ENCODE data around the gene CACNA1B. TPM values are rescaled to one million over a fixed set of nuclear protein-coding genes. Genes with fewer than 3 reads are reported as not detected.

The CACNA1B gene
- total and polyA plus RNA-seq, 2 of the 4 experiments (the other 2 are of a cell fraction): 0.02 TPM; not detected in 1

DNA sequence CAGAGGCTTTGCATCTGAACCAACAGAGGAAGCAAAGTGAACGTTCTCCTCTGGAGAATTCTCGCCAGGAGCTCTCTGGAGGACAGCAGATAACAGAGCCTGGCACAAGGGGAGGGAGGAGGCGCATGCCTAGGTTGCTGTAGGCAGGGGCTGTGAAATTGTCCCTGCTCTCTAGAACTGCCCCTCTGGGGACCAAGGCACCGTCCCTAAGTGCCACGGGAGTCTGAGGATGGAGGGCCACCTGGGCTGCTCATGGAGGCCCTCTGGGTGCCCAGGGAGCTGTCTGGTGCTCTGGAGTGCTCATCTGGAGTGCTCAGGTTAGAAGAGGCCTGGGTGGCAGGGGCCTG, 77.6 kb downstream of the CACNA1B start:
- dilution Hi-C loops (cut with HindIII; ENCODE audit: low sequenced_read_pairs, unreplicated experiment): no loop called here

More for the DNA sequence above, 77.6 kb downstream of the CACNA1B start:
- Histone ChIP-seq H2AK5ac (ENCODE audit: low read depth, low read length) (no peak overlapping the region), H3K23ac (ENCODE audit: low read depth, low read length) (no peak overlapping the region), H3K18ac (ENCODE audit: low read depth, low read length) (no peak overlapping the region), H4K91ac (ENCODE audit: insufficient read depth, low read depth, low read length) (no peak overlapping the region), H3K27me3 (ENCODE audit: control insufficient read depth, insufficient read depth, low read length) (no peaks in the 10 kb centered on the region), H2AK9ac (replicated peaks; ENCODE audit: low read depth, low read length, poor library complexity) (no peak overlapping the region), H2BK120ac (ENCODE audit: low read depth, low read length) (no peak overlapping the region), H2BK15ac (ENCODE audit: low read depth, low read length) (no peak overlapping the region), H3K4me2 (ENCODE audit: low read depth, low read length) (no peak overlapping the region), H3K14ac (replicated peaks; ENCODE audit: low read depth, low read length) (no peak overlapping the region), H4K20me1 (ENCODE audit: insufficient read depth, low read length) (no peaks in the 10 kb centered on the region), H4K8ac (ENCODE audit: low read depth in 2 of 2, low read length in 2 of 2) (no peak overlapping the region), H2BK20ac (ENCODE audit: low read depth, low read length) (no peak overlapping the region), H3K4ac (ENCODE audit: low read depth, low read length) (no peak overlapping the region), H3K79me1 (ENCODE audit: low read depth in 1 of 2, low read length in 2 of 2) (no peaks in the 10 kb centered on the region), H2AFZ (replicated peaks; ENCODE audit: low read length, poor library complexity) (no peak overlapping the region), H2BK5ac (ENCODE audit: low read depth, low read length, poor library complexity, severe bottlenecking) (no peak overlapping the region), H3K27ac (ENCODE audit: insufficient read depth, low read length) (no peak overlapping the region), H3K9me1 (ENCODE audit: insufficient read depth, low read length) (no peaks in the 10 kb centered on the region), H3K56ac (ENCODE audit: extremely low read depth, insufficient read depth, low read length) (no peak overlapping the region), H3K9ac (ENCODE audit: low read depth, low read length) (no peak overlapping the region), H3K4me1 (ENCODE audit: control insufficient read depth, insufficient read depth, low read length) (no peaks in the 10 kb centered on the region), H4K5ac (ENCODE audit: low read depth, low read length) (no peak overlapping the region), H3K36me3 (ENCODE audit: control insufficient read depth, insufficient read depth, low read length) (no peaks in the 10 kb centered on the region), H3K4me3 (ENCODE audit: insufficient read depth, low read depth, low read length) (no peak overlapping the region), H3K9me3 (ENCODE audit: control insufficient read depth, insufficient read depth, low read length) (peaks cover 60% of the 10 kb centered on the region)
- 54% methylated on average over 2 of the region's 5 CpGs; no CpG with 5 or more reads in 1 of the 2 experiments for WGBS, 2 experiments (ENCODE audit: extremely low coverage in 2 of 2, insufficient read length in 1 of 2)
- ChIA-PET CTCF (no interaction called here), POLR2A (ENCODE audit: unreplicated experiment) (no interaction called here)
- ATAC-seq (ENCODE audit: low read depth) (no peak), DNase-seq (no peak)
- TF ChIP-seq RAD21 (IDR thresholded peaks at IDR 0.05; ENCODE audit: low read length) (no peak), CHD1 (IDR thresholded peaks at IDR 0.05; ENCODE audit: low read depth, low read length) (no peak), NFE2L2 (IDR thresholded peaks at IDR 0.05; ENCODE audit: low read depth, low read length) (no peak), FOS (IDR thresholded peaks at IDR 0.05; ENCODE audit: low read depth, low read length) (no peak), BHLHE40 (IDR thresholded peaks at IDR 0.05; ENCODE audit: low read depth, low read length) (no peak), MAFK (IDR thresholded peaks at IDR 0.05; ENCODE audit: low read depth, low read length) (no peak), RFX5 (IDR thresholded peaks at IDR 0.05; ENCODE audit: low read depth, low read length) (no peak), CEBPB (IDR thresholded peaks at IDR 0.05; ENCODE audit: low read depth, low read length) (no peak)
- in situ Hi-C loops (cut with MboI; ENCODE audit: low sequenced_read_pairs) (no loop called here), intact Hi-C loops (cut with micrococcal nuclease) (no loop called here)
- no TSS peak for BruUV-seq (replicated peaks)

Data from IMR-90 (cell line).